GM18873 (cell line): Measurements from ENCODE around the gene MRPS33.
"Not testable (repeated sequence)": the region's sequence is repeated elsewhere in the genome, so short reads cannot be mapped to it uniquely, and the experiment has no call there.

Experiments used
- ATAC-seq: cut with Tn5 transposase; IDR thresholded peaks from one replicate; pipeline ENCODE4 v1.9.1; 2021; ENCODE audit warnings: mild to moderate bottlenecking, moderate library complexity, moderate number of reproducible peaks; ENCODE audit not compliant: unreplicated experiment, low FRiP score

MRPS33 gene

GRCh38 chr7:140956997-140957396 lies 57.8 kb downstream of the MRPS33 start:
- not testable (repeated sequence) for ATAC-seq
